ENCODE results near the gene FAM174B. TPM values are rescaled to one million over a fixed set of nuclear protein-coding genes. Genes with fewer than 3 reads are reported as not detected.
A peak's percentile ranks its signal among the peaks of the same experiment; 100 is the strongest.

Gene FAM174B
- total and polyA plus RNA-seq, 2 experiments from 2014 or later: 17.8 to 34.9 TPM

DNA sequence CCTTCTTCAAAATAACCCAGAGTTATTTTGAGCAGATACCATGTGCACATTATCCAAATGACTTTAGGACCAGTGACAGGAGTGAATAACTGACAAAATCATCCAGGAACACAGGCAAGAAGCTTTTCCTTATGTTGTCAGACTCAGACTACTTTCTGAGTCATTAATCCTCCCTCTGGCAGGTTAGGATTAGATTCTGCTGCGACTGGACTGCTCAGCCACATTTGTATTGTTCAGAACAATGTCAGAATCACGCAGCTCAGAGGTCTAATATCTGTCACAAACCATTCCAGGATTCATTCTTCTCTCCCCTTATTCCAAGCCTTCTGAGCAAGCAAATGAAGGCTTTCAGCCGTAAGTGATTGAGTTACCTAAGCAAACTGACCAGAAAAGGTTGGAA lies 34.8 kb upstream of the FAM174B start:
- Histone ChIP-seq H3K4me3 (no peak overlapping the region), H3K79me2 (no peaks in the 10 kb centered on the region), H3K27me3 (no peaks in the 10 kb centered on the region), H3K4me1 (ENCODE audit: insufficient read depth) (no peaks in the 10 kb centered on the region), H3K27ac (no peak overlapping the region), H3K9me2 (replicated peaks; ENCODE audit: insufficient read depth) (no peaks in the 10 kb centered on the region), H2AFZ (no peak overlapping the region), H4K20me1 (ENCODE audit: insufficient read depth, poor library complexity, severe bottlenecking) (no peaks in the 10 kb centered on the region), H3K36me3 (replicated peaks; ENCODE audit: insufficient read depth, low read depth) (no peaks in the 10 kb centered on the region), H3K4me2 (no peak overlapping the region), H3K9me3 (ENCODE audit: low read depth) (no peaks in the 10 kb centered on the region)
- no peak for DNase-seq (ENCODE audit: low spot score)
- no peak for TF ChIP-seq EZH2 (IDR thresholded peaks at IDR 0.05; ENCODE audit: borderline replicate concordance)
- TF ChIP-seq EZH2phosphoT487 (IDR thresholded peaks at IDR 0.05; ENCODE audit: low read depth, severe bottlenecking, unreplicated experiment): no peak
- TF ChIP-seq, protein P1, sequence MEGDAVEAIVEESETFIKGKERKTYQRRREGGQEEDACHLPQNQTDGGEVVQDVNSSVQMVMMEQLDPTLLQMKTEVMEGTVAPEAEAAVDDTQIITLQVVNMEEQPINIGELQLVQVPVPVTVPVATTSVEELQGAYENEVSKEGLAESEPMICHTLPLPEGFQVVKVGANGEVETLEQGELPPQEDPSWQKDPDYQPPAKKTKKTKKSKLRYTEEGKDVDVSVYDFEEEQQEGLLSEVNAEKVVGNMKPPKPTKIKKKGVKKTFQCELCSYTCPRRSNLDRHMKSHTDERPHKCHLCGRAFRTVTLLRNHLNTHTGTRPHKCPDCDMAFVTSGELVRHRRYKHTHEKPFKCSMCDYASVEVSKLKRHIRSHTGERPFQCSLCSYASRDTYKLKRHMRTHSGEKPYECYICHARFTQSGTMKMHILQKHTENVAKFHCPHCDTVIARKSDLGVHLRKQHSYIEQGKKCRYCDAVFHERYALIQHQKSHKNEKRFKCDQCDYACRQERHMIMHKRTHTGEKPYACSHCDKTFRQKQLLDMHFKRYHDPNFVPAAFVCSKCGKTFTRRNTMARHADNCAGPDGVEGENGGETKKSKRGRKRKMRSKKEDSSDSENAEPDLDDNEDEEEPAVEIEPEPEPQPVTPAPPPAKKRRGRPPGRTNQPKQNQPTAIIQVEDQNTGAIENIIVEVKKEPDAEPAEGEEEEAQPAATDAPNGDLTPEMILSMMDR (IDR thresholded peaks at IDR 0.05; ENCODE audit: poor library complexity): no peak
- 76% methylated on average over 3 of the region's 3 CpGs for WGBS (ENCODE audit: low lambda C conversion rate, missing lambda C conversion rate)

DNA sequence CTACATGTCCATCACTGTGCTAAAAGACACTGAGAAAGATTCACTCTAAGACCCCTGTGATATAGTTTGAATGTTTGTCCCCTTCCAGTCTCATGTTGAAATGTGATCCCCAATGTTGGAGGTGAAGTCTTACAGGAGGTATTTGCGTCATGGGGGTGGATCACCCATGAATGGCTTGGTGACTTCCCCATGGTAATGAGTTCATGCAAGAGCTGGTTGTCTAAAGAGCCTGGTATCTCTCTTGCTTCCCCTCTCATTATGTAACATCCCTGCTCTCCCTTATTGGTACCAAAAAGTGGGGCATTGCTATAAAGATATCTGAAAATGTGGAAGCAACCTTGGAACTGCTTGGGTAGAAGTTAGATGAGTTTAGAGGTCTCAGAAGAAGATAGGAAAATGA lies 32.2 kb upstream of the FAM174B start:
- Histone ChIP-seq H3K27me3 (no peaks in the 10 kb centered on the region), H3K79me2 (no peaks in the 10 kb centered on the region), H3K9me3 (ENCODE audit: low read depth) (no peaks in the 10 kb centered on the region), H3K36me3 (replicated peaks; ENCODE audit: insufficient read depth, low read depth) (no peaks in the 10 kb centered on the region), H3K27ac (no peak overlapping the region), H3K4me1 (ENCODE audit: insufficient read depth) (no peaks in the 10 kb centered on the region), H4K20me1 (ENCODE audit: insufficient read depth, poor library complexity, severe bottlenecking) (no peaks in the 10 kb centered on the region), H3K4me3 (no peak overlapping the region), H3K9me2 (replicated peaks; ENCODE audit: insufficient read depth) (no peaks in the 10 kb centered on the region), H3K4me2 (no peak overlapping the region), H2AFZ (no peak overlapping the region)
- TF ChIP-seq EZH2phosphoT487 (IDR thresholded peaks at IDR 0.05; ENCODE audit: low read depth, severe bottlenecking, unreplicated experiment) (no peak), EZH2 (IDR thresholded peaks at IDR 0.05; ENCODE audit: borderline replicate concordance) (no peak)
- TF ChIP-seq, protein P1 (IDR thresholded peaks at IDR 0.05; ENCODE audit: poor library complexity): no peak
- DNase-seq (ENCODE audit: low spot score): no peak
- 90% methylated on average over 1 of the region's 1 CpG for WGBS (ENCODE audit: low lambda C conversion rate, missing lambda C conversion rate)

DNA sequence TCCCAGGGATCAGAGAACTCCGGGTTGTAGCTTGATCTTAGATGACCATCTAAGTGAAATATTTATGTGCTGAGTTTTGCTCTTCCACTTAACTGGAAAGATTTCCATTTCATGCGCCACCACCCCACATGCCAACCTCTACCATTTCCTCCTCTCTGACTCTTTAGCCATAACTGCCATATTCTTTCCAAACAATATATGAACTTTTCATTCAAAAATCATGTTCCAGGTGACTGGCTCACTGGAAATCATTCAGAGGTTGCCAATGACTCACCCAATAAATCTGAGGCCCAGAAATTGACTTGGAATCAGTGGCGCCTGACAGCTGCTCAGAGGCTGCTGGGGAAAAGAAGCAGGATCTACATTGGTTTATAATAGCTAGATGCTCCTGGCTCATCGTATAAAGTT lies 31.6 kb upstream of the FAM174B start:
- no peaks in the 10 kb centered on the region for H3K9me2 ChIP-seq (replicated peaks; ENCODE audit: insufficient read depth)
- H4K20me1 ChIP-seq (ENCODE audit: insufficient read depth, poor library complexity, severe bottlenecking): no peaks in the 10 kb centered on the region
- no peak overlapping the region for H3K27ac ChIP-seq
- TF ChIP-seq, protein P1 (IDR thresholded peaks at IDR 0.05; ENCODE audit: poor library complexity): no peak
- TF ChIP-seq EZH2 (IDR thresholded peaks at IDR 0.05; ENCODE audit: borderline replicate concordance) (no peak), EZH2phosphoT487 (IDR thresholded peaks at IDR 0.05; ENCODE audit: low read depth, severe bottlenecking, unreplicated experiment) (no peak)
- H3K27me3 ChIP-seq: no peaks in the 10 kb centered on the region
- no peaks in the 10 kb centered on the region for H3K36me3 ChIP-seq (replicated peaks; ENCODE audit: insufficient read depth, low read depth)
- H3K4me3 ChIP-seq: no peak overlapping the region
- H3K79me2 ChIP-seq: no peaks in the 10 kb centered on the region
- no peaks in the 10 kb centered on the region for H3K9me3 ChIP-seq (ENCODE audit: low read depth)
- no peak overlapping the region for H2AFZ ChIP-seq
- H3K4me1 ChIP-seq (ENCODE audit: insufficient read depth): peaks cover 3% of the 10 kb centered on the region
- WGBS (ENCODE audit: low lambda C conversion rate, missing lambda C conversion rate): 86% methylated on average over 4 of the region's 4 CpGs
- no peak overlapping the region for H3K4me2 ChIP-seq
- no peak for DNase-seq (ENCODE audit: low spot score)

DNA sequence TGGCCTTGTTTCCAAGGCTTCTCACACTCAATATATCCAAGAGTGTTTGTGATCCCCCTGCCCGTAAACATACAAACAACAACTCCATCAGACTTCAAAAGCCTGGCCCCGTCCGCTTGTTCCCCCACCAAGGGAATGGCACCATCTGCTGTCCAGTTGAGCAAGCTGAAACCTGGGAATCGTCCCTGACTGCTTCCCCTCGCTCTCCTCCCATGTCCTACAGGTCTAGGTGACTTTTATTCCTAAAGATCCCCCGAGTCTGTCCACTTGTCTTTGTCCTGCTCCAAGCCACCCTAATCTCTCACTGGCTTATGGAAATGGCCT lies 27.9 kb upstream of the FAM174B start:
- no peaks in the 10 kb centered on the region for H4K20me1 ChIP-seq (ENCODE audit: insufficient read depth, poor library complexity, severe bottlenecking)
- WGBS (ENCODE audit: low lambda C conversion rate, missing lambda C conversion rate): 46% methylated on average over 6 of the region's 6 CpGs
- no peak overlapping the region for H2AFZ ChIP-seq
- no peak overlapping the region for H3K4me3 ChIP-seq
- no peaks in the 10 kb centered on the region for H3K36me3 ChIP-seq (replicated peaks; ENCODE audit: insufficient read depth, low read depth)
- H3K9me2 ChIP-seq (replicated peaks; ENCODE audit: insufficient read depth): no peaks in the 10 kb centered on the region
- H3K4me2 ChIP-seq: no peak overlapping the region
- H3K9me3 ChIP-seq (ENCODE audit: low read depth): no peaks in the 10 kb centered on the region
- no peak overlapping the region for H3K27ac ChIP-seq
- H3K27me3 ChIP-seq: no peaks in the 10 kb centered on the region
- TF ChIP-seq EZH2phosphoT487 (IDR thresholded peaks at IDR 0.05; ENCODE audit: low read depth, severe bottlenecking, unreplicated experiment): no peak
- TF ChIP-seq, protein P1 (IDR thresholded peaks at IDR 0.05; ENCODE audit: poor library complexity): peak; percentile 65
- no peaks in the 10 kb centered on the region for H3K79me2 ChIP-seq
- DNase-seq (ENCODE audit: low spot score): peak; percentile 74
- H3K4me1 ChIP-seq (ENCODE audit: insufficient read depth): peaks cover 7% of the 10 kb centered on the region
